Right lobe of liver (tissue), 4 donors: ENCODE measurements around the gene PYGM.

Experiments used
- POLR2A ChIP-seq: fragments of 450-650 bp; IDR thresholded peaks from one replicate; pipeline ENCODE4 v1.6.1; 2017; ENCODE audit warnings: antibody characterized with exemption, mild to moderate bottlenecking
- TF ChIP-seq, protein P1 (sequence below), 4 donors: fragments of 200-600 bp in 3 of 4; fragments of 450-650 bp in 1 of 4; IDR thresholded peaks; one replicate each; pipeline versions ENCODE4 v1.5.1 to v1.8.0; 2016 to 2022; ENCODE audit warnings: antibody characterized with exemption in 4 of 4, mild to moderate bottlenecking in 2 of 4
- donor health status: DM: no; HTN: no; CAD: no.
- donor health status: DM: no; HTN: no; CAD: no.
- donor health status: DM: no; HTN: yes; CAD: no.

DNA sequence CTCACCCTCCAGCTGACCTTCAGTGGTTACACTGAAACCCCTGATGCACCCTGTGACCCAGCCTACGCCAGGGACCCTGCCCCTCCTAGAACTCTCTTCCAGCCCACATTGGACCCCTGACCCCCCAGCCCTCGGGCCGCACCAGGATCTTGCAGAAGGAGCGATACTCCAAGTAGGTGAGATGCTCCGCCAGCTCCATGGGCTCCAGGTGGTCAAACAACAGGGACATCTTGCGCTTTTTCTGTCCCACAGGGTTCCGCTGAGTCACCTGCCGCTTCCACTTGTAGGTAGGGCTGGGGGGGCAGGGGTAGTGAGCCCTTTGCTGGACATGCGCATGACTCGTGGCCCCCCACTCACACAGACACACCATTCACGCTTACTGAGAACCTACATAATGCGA, 19.9 kb downstream of the PYGM start:
- TF ChIP-seq, protein P1, sequence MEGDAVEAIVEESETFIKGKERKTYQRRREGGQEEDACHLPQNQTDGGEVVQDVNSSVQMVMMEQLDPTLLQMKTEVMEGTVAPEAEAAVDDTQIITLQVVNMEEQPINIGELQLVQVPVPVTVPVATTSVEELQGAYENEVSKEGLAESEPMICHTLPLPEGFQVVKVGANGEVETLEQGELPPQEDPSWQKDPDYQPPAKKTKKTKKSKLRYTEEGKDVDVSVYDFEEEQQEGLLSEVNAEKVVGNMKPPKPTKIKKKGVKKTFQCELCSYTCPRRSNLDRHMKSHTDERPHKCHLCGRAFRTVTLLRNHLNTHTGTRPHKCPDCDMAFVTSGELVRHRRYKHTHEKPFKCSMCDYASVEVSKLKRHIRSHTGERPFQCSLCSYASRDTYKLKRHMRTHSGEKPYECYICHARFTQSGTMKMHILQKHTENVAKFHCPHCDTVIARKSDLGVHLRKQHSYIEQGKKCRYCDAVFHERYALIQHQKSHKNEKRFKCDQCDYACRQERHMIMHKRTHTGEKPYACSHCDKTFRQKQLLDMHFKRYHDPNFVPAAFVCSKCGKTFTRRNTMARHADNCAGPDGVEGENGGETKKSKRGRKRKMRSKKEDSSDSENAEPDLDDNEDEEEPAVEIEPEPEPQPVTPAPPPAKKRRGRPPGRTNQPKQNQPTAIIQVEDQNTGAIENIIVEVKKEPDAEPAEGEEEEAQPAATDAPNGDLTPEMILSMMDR (IDR thresholded peaks at IDR 0.05), result no peak
- no peak for TF ChIP-seq POLR2A
